ENCODE data around the gene RRP15.

RRP15 gene, protein sequence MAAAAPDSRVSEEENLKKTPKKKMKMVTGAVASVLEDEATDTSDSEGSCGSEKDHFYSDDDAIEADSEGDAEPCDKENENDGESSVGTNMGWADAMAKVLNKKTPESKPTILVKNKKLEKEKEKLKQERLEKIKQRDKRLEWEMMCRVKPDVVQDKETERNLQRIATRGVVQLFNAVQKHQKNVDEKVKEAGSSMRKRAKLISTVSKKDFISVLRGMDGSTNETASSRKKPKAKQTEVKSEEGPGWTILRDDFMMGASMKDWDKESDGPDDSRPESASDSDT

DNA sequence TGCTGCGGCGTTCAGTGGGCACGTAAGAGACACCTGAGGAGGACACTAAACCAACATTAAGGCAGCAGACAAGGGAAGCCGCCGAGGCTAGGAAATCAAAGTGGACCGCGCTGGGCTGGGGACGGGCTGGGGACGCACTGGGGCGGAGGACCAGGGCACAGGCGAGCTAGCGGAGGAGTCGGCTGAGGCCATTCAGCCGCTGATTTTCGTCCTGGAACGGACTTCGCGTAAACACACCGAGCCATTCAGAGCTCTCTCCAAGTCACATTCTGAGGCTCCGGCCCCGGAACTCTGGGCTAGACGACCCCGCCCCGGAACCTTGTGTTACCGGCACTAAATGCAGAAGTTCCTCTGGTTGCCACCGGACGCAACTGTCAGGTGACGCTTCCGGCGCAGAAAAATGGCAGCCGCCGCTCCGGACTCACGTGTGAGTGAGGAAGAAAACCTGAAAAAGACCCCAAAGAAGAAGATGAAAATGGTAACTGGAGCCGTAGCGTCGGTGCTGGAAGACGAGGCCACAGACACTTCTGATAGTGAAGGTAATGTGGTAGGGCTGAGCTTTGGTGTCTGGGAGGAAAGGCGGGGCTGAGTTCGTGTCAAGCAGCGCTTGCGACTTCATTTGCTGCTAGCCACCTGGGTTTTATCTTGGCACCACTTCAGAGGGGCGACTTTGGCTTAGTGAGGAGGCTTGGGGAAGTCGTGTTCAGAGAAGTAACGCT is at the start of gene RRP15:
Gene RRP15 (plus strand): TSS at position 377 of the 719 bp plus-strand sequence. CDS start 24 bp downstream, at position 401.
- peak; percentile 44 for DNase-seq

DNA sequence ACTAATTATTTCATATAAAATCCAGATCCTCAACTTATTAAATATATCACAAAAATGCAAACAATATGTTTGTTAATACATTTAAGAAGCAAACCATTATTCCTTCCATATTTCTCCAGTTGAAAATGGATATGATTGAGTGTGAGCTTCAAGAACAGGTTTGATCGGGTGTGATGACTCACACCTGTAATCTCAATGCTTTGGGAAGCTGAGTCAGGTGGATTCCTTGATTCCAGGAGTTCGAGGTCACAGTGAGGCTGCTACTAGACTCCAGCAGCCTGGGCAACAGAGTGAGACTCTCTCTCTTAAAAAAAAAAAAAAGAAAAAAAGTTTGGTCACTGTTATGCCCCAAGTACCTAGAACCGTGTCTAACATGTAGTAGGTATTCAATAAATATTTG is 42.9 kb upstream of the RRP15 start:
- no peak for DNase-seq

DNA sequence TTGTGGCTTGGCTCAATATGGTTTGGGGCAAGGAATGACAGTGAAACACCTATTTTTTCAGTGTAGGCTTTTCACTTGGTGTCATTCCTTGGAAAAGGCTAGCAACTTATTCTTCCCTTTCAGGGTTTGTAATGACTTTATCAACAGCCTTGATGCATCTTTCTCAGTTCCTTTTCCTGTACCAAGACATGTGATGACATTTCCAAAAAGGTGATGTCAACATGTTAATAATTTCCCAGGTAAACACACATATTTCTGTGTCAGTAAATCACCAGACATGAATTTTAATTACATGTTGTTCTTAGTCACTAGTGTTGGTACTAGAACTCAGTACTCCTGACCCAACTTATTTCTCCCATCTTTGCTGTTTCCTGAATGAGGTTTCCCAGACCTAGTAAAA is 37.8 kb upstream of the RRP15 start:
- no peak for DNase-seq

DNA sequence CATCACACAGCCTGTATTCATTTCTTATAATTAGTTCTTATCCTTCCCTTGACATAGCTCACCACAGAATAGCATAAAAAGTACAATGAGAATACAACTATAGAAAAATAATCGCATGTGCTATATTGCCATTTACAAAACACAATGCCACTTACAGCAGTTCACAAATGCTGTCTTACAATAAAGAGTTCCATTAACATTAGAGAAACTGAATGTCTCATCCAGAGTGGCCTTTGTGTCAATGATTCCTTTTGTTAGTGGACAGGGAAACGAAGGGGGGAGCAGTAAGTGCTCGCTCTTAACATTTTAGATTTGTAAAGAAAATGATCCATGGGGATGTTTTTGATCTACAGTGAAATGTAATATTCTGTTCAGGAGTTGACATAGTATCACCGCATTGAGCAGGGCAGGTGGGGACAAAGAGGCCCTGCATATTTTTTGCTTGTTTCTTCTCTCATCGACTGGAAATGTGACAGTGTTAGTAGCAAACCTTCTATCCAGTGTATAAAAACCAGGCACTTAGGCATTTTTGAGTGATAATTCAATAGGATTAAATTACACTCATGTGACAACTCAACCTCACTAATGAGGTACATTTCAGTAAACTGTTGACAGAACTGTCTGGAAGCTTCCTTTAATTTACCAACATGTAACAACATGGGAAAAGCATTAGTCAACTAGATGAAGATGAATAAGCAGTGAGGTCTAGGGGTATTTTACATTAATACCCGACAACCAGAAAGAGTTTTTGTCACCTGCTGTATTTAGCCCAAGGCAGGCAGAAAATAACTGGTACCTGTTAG is 35.6 kb upstream of the RRP15 start:
- DNase-seq, result no peak

DNA sequence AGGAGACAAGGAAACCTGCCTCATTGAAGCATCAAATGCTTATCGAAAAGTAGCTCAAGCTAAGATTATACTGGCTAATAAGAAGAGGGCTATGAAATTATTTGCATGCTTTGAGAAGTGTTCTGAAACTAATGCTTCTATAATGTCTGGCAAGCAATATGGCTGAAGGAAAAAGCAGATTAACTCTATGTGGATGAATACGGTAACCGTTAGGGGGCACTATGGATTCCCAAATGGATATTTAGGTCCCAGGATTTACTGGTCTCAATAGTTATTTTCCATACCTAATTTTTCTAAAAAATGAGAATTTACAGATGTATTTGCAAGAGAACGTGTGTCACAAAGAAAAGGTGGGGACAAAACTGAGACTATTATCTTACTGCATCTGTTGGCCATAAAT is 34.6 kb upstream of the RRP15 start:
- DNase-seq, result no peak

DNA sequence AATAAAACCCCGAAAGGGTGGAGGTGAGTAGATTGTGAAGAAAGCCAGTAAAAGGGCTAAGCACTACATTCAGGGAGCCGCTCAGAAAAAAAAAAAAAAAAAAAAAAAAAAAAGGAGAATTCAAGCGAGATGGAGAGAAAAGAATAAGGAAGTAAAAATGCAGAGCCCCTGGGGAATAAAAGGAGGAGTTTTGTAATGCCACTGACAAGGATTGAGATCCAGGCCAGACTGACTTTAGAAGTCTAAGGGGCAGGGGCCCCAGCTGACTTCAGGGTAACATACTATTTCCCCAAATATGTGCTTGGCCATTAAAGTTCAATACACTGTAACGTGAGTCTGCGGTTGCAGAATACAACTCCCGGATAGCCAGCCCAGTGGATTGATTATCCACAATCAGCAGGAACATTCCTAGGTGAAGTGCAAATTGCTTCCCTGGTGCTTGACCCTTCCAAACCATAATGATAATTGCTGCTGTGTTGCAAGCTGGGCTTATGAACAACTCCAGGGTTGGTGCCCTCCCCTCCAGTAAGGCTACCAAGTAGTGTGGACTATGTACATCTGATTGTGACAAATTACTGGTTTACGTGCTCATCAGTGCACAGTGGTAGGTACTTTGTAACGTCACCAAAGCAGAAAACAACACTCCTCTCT is 30.7 kb upstream of the RRP15 start:
- no peak for DNase-seq

DNA sequence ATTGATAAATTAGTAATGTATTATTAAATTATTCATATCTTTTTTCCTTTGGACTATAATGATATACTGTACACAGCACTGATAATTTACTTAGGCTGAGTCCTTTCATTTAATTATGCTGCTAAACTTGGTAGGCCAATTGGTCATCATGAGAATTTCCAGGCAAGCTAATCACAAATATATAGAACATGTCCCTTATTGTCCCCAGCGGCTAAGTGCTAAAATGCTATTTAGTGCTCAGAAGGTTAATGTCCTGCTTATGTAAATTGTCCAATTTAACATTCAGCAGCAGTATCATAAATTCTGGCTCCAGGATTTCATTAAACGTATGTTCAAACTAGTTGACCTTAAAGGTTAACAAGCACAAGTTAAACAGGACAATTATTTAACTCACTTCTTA is 30.0 kb upstream of the RRP15 start:
- DNase-seq, result no peak

DNA sequence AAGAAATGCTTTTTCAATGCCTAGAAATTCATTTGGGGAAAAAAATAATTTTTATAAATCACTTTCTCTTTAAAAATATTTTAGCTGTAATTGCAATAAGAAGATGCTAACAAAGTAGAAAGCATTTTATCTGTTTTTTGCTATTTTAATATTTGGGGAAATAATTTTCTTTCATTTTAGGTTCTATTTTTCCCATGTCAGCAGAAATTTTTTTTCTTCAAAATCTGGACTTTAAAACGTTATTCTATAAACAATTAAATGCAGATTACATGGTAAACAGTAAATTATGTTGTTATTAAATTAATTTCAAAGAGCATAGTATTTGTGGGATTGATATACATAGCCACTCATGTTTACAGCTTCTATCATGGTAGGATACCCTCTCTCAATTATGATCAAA is 27.7 kb upstream of the RRP15 start:
- DNase-seq, result no peak

DNA sequence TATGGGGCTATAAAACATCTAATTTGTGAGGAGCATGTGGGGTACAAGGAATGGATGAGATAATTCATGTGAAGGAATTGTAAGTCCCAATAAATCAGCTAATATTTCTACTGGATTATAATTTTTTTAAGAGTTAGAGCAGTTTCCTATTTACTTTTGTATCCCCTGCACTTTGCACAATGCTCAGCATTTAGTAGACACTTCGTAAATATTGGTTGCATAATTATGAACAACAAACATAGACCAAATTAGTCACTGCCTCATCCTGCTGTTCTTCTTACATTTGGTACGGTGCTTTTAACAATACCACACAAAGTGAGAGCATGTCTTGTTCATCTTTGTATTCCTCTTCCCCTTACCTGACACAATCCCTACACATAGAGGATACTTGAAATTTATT is 27.1 kb upstream of the RRP15 start:
- no peak for DNase-seq

DNA sequence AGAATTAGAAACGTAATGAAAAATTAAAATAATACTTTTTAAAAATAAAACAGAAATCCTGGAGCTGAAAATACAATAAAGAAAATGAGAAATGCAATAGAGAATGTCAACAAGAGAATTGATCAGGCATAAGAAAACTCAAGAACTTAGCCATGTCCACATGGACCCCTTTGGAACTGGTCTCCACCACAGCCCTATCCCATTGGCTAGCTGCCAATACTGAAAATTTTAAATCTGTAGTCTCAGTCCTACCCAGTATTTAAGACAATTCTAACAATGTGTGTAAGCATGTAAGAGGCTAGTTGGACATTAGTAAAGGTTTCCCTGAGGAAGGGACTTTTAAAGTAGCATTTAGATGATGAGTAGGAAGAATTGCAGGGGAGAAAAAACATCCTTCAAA is 25.8 kb upstream of the RRP15 start:
- no peak for DNase-seq

DNA sequence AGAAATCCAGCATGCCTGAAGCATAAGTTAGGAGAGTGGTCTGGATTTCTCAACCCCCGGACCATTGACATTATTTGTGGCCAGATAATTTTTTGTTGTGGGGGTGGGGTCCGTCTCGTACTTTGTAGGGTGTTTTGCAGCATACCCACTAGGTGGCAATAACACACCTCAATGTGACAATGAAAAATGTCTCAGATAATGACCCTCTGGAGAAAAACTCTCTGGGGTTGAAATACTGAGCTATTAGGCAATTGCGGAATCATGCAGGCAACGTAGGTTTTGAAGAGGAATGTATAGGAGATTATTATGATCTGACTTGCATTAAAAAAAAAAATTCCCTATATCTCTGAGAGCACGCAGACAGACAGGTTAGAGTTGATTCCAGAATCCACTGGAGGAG is 25.3 kb upstream of the RRP15 start:
- no peak for DNase-seq

DNA sequence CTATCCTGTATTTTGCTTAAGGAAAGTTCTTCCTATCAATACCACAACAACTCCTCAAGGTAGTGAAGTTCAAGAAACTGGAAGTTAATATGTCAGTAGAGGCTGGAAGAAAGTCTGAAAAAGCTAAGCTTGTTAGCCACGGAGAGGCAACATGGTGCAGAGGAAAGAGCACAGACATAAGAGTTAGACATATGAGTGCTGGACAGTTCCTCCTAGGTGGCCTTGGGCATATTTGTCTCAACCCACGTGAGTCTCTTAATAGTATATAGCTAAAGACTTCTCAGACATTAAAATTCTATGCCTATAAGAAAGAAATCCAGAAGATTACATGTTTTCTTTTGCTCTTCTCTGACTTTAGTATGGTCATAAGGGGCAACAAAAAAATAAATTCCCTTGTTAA is 22.8 kb upstream of the RRP15 start:
- no peak for DNase-seq

DNA sequence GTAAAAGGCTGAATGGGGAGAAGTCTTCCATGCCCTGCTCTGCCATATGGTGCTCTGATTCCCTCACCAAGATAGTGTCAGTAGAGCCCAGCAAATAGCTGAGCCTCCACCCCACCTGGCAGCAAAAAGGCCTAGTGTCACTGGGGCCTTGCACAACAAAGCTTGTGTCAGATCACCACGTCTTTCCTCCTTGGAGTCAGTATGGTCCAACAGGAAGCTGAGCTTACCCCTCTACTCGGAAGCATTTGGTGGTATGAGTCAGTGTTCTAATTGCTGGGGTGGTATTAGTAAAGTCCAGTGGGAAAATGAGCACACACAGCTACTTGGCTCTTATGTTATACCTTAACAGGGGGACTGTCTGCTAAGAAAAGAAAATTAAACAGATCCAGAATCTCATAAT is 18.7 kb upstream of the RRP15 start:
- no peak for DNase-seq

DNA sequence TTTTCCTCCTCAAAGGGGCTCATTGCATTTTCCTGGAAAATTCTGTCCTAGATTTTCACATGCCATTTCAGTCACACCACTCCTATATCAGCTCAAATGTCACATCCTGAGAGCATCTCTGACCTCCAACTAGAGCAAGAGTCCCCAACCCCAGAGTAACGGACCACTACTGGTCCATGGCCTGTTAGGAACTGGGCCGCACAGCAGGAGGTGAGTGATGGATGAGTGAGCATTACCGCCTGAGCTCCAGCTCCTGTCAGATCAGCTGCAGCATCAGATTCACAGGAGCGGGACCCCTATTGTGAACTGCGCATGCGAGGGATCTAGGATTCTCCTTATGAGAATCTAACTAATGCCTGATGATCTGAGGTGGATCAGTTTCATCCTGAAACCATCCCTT is 12.7 kb upstream of the RRP15 start:
- DNase-seq, result no peak

DNA sequence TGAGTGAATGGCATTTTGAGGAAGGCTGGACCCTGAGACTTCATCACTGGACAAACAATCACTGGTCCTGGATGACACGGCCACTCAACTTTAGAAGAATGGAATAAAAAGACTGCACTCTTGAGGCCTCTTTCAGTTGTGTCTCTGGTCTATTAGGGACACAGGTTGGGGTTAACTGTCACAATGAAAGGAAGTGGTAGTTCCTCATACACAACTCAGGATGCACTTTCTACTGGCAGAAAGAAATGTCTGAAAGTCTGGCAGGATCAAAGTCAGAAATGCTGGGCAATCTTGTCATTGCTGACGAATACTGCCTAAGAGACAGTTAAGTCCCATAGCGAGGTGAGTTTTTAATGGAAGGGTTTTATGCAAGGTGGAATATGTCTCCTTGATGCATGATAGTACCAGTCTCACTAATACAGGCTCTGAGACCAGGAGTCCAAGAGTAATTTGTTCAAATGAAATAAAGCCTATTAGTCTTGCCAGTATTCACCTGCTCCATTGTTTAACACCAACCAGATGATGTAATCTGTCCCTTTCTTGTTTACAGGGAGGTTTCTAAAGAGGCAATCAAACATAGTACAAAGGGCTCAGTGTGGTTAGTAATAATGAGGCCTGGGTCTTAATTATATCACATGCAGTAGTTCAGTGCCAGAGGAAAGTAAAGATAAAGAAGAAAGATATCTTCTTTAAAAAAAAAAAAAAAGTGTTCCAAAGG is 11.2 kb upstream of the RRP15 start:
- DNase-seq, result no peak

DNA sequence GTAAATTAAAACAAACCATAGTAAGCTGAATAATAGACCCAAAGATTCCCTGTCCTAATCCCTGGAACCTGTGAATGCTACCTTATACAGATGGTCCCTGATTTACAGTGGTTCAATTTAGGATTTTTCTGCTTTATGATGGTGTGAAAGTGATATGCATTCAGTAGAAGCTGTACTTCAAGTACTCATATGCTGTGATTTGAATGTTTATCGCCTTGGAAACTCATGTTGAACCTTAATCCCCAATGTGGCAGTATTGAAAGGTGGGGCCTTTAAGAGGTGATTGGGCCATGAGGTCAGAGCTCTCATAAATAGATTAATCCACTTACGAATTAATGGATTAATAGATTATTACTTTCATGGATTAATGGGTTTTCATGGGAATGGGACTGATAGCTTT is 10.6 kb upstream of the RRP15 start:
- no peak for DNase-seq

DNA sequence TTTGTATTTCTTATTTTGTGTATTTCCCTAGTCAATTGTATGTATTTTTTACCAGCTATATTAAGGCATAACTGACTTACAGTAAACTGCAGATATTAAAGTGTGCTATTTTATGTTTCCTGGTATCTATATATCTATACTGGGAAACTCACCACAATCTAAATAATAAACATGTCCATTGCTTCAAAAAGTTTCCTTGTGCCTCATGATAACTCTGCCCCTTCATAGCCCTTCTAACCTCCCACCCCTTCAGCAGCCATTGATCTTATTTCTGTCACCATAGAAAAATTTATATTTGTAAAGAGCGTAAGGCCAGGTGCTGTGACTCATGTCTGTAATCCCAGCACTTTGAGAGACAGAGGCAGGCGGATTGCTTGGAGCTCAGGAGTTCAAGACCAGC is 9.3 kb upstream of the RRP15 start:
- DNase-seq, result no peak

DNA sequence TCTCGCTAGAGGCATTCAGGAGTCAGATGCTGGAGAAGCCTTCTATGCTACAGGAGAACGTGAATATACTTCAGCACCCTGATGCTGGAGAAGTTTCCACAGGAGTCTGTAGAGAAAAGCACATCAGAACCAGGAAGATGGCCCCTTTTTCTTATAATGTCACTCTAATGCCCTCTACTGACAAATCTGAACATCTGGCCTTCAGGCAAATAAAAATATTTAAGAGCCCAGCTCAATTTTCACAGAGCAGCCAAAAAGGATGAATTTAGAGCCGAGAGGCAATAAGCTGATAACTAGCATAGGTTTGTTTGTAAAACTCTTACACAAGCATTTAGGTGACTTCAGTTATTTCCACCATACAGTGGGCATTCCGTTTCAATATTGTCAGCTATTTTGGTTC is 3.8 kb upstream of the RRP15 start:
- DNase-seq, result no peak

DNA sequence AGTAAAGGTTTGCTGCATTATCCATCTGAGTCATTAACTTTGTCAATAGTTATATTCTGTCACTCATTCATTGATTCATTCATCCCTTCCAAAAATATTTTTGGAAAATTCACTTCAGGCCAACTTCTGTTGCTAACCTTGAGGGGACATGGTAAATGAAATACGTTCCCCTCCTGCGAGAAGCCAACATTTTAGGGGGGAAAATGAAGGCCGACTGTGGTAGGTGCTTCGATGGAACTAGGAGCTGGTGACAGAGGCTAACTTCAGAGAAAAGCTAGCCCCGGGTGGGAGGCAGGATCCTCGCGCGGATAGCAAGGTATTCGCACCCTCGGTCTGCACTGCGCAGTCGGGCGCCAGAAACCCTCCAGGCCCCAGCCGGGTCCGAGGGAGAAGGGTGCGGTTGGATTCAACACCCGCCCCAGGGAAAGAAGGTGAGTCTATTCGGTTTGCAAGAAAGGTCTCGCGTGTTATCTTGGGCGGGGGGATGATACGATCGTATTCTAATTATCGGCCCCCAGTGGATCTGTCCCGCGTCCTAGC is 646 bp upstream of the RRP15 start:
- peak; percentile 14 for DNase-seq

DNA sequence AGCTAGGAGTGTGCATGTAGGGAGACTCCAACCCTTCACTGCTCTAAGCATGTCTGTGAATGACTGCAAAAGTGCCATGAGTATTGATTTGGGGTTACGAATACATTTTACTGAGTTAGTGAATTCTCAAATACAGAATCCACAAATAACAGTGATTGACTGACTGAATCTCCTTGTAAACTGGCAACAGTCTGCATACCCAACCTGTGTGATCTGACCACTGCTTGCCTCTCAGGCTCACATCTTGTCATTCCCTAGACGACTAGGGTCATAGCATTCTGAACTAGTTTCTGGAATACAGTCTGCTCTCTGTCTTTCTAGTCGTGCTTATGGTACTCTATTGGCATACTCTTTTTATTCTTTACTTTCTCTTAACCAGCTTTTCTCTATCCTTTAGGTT is 7.4 kb downstream of the RRP15 start:
- DNase-seq, result no peak

DNA sequence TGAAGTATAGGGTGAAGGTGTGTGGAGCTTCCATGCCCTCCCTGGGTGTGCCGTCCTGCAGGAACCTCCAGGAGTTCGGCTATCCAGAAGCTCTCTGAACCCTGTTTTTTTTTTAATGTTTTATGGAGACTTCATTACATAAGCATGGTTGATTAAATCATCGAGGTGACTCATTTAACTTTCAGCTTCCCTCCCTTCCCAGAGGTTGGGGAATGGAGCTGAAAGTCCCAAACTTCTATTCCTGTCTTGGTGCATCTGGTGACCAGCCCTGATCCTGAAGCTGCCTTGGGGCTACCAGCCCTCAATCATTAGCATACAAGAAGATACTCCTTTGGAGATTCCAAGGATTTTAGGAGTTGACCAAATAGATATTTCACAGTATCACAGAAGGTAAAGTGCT is 9.5 kb downstream of the RRP15 start:
- DNase-seq, result no peak

DNA sequence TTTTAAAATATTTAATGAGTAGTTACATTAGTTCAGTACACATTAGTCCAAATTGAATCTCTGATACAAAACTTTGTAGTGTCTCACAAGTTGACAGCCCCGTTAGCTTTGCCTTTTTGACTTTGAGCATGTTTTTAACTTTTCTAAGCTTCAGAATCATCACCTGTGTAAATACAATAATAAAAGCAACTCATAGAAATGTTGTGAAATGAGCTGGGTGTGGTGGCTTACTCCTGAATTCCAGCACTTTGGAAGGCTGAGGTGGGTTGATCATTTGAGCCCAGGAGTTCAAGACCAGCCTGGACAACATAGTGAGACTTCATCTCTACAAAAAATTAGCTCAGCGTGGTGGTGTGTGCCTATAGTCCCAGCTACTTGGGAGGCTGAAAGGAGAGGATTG is 11.1 kb downstream of the RRP15 start:
- no peak for DNase-seq

DNA sequence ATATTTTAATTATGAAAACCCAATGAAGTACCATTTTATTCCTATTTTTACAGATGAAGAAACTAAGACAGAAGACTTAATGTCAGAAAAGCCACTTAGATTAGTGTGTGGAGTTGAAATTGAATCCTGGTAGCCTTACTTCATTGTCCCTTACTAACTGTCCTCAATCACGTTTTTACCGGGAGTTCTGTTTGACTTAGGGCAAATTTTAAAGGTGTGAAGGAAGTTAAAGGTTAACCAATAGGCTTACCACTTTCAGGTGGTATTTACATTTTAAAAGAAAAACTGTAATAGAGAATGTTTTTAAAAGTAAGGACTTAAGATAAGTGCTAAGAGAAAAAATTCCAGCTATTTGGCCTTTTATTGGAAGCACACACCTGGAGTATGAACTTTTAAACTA is 12.4 kb downstream of the RRP15 start:
- DNase-seq, result no peak
